ENCODE data around the gene WDR44. TPM values are rescaled to one million over a fixed set of nuclear protein-coding genes. Genes with fewer than 3 reads are reported as not detected.

Gene WDR44
- total and polyA plus RNA-seq, 9 donors = 6.1 to 17.9 (median 15.3) TPM

GRCh38 chrX:118353081-118353850 lies 7.4 kb downstream of the WDR44 start:
- DNase-seq = no peak
- H3K4me3 ChIP-seq = no peak overlapping the region
- TF ChIP-seq POLR2A (IDR thresholded peaks at IDR 0.05) (no peak), CTCF (IDR thresholded peaks at IDR 0.05) (no peak), EP300 (IDR thresholded peaks at IDR 0.05) (no peak)
- H3K36me3 ChIP-seq = no peaks in the 10 kb centered on the region
- 67 to 73% (median 67%) methylated on average over 4 of the region's 4 CpGs for WGBS, 3 donors
- H3K4me1 ChIP-seq (ENCODE audit: insufficient read depth) = no peaks in the 10 kb centered on the region
- H3K27me3 ChIP-seq = no peaks in the 10 kb centered on the region
- H3K27ac ChIP-seq = no peak overlapping the region
- intact Hi-C loops (cut with DNase I) = no loop called here
- H3K9me3 ChIP-seq = no peaks in the 10 kb centered on the region

- no peak for DNase-seq
- no peaks in the 10 kb centered on the region for H3K36me3 ChIP-seq
- no peaks in the 10 kb centered on the region for H3K27me3 ChIP-seq
- no peaks in the 10 kb centered on the region for H3K4me1 ChIP-seq (ENCODE audit: insufficient read depth)
- no peak overlapping the region for H3K4me3 ChIP-seq
- no peak overlapping the region for H3K27ac ChIP-seq
- intact Hi-C loops (cut with DNase I) = no loop called here
- WGBS, 3 donors = 85 to 91% (median 90%) methylated on average over 2 of the region's 2 CpGs
- no peak for TF ChIP-seq CTCF (IDR thresholded peaks at IDR 0.05)
- no peak for TF ChIP-seq EP300 (IDR thresholded peaks at IDR 0.05)
- no peak for TF ChIP-seq POLR2A (IDR thresholded peaks at IDR 0.05)
- H3K9me3 ChIP-seq = no peaks in the 10 kb centered on the region
Measured at GRCh38 chrX:118355225-118355920, 9.5 kb downstream of the WDR44 start.

- Histone ChIP-seq H3K27ac (no peak overlapping the region), H3K27me3 (no peaks in the 10 kb centered on the region), H3K4me1 (ENCODE audit: insufficient read depth) (no peaks in the 10 kb centered on the region), H3K4me3 (no peak overlapping the region), H3K36me3 (no peaks in the 10 kb centered on the region), H3K9me3 (no peaks in the 10 kb centered on the region)
- intact Hi-C loops (cut with DNase I) = no loop called here
- WGBS, 3 donors = 45 to 55% (median 47%) methylated on average over 2 of the region's 2 CpGs
- no peak for DNase-seq
- TF ChIP-seq POLR2A (IDR thresholded peaks at IDR 0.05) = no peak
- no peak for TF ChIP-seq CTCF (IDR thresholded peaks at IDR 0.05)
Measured at GRCh38 chrX:118356154-118356701, 10.3 kb downstream of the WDR44 start.

GRCh38 chrX:118360429-118361125 lies 14.7 kb downstream of the WDR44 start:
- Histone ChIP-seq H3K36me3 (no peaks in the 10 kb centered on the region), H3K4me1 (ENCODE audit: insufficient read depth) (no peaks in the 10 kb centered on the region), H3K27ac (no peak overlapping the region), H3K27me3 (no peaks in the 10 kb centered on the region), H3K4me3 (no peak overlapping the region), H3K9me3 (no peaks in the 10 kb centered on the region)
- TF ChIP-seq POLR2A (IDR thresholded peaks at IDR 0.05) = no peak
- TF ChIP-seq CTCF (IDR thresholded peaks at IDR 0.05) = no peak
- TF ChIP-seq EP300 (IDR thresholded peaks at IDR 0.05) = no peak
- intact Hi-C loops (cut with DNase I) = no loop called here
- 58 to 68% (median 62%) methylated on average over 3 of the region's 3 CpGs for WGBS, 3 donors
- DNase-seq = no peak
